Kidney epithelial cell (primary cell): ENCODE data around the gene GUK1. TPM values are rescaled to one million over a fixed set of nuclear protein-coding genes. Genes with fewer than 3 reads are reported as not detected.
"Not testable (repeated sequence)": the region's sequence is repeated elsewhere in the genome, so short reads cannot be mapped to it uniquely, and the experiment has no call there.

Experiments
- DNase-seq: peaks from one replicate; pipeline ENCODE4 v3.0.0-alpha.2; 2010; ENCODE audit warnings: low read depth
- H3K27me3 ChIP-seq: 2 replicates; pipeline ENCODE4 v1.6.0; 2011; ENCODE audit warnings: low read length; ENCODE audit not compliant: control insufficient read depth, insufficient read depth
- H3K36me3 ChIP-seq: 2 replicates; pipeline ENCODE4 v1.5.1; 2011; ENCODE audit warnings: low read length; ENCODE audit not compliant: control insufficient read depth, insufficient read depth
- H3K4me3 ChIP-seq: 2 replicates; pipeline ENCODE4 v1.5.1; 2011; ENCODE audit warnings: low read depth, mild to moderate bottlenecking, control low read depth, low read length
- CTCF ChIP-seq: IDR thresholded peaks from 2 replicates; pipeline ENCODE4 v1.5.1; 2011; ENCODE audit warnings: mild to moderate bottlenecking, moderate library complexity, low read length, control low read depth, inconsistent platforms; ENCODE audit not compliant: insufficient read depth, poor library complexity, severe bottlenecking
- total RNA-seq: library from RNA; depleted of rRNA; stranded (reverse); fragments of >200 nt; gene quantifications from 2 replicates; pipeline ENCODE4 v1.2.3, GENCODE V29; 2015

Gene GUK1
- total RNA-seq, 1 donor from 2014 or later = 302 TPM

- Histone ChIP-seq H3K4me3 (no peak overlapping the region), H3K27me3 (no peaks in the 10 kb centered on the region), H3K36me3 (no peaks in the 10 kb centered on the region)
- DNase-seq = no peak
- no peak for TF ChIP-seq CTCF
Measured at GRCh38 chr1:228182296-228183030, 42.4 kb downstream of the GUK1 start.

- Histone ChIP-seq H3K36me3 (no peaks in the 10 kb centered on the region), H3K4me3 (no peak overlapping the region), H3K27me3 (no peaks in the 10 kb centered on the region)
- DNase-seq = no peak
- TF ChIP-seq CTCF = no peak
Measured at GRCh38 chr1:228184152-228184551, 44.1 kb downstream of the GUK1 start.

GRCh38 chr1:228185641-228185965, 45.5 kb downstream of the GUK1 start:
- H3K27me3 ChIP-seq = no peaks in the 10 kb centered on the region
- H3K4me3 ChIP-seq = no peak overlapping the region
- no peak for DNase-seq
- no peak for TF ChIP-seq CTCF
- H3K36me3 ChIP-seq = no peaks in the 10 kb centered on the region

GRCh38 chr1:228188249-228188648, 48.2 kb downstream of the GUK1 start:
- H3K27me3 ChIP-seq, DNase-seq, H3K36me3 ChIP-seq, H3K4me3 ChIP-seq: not testable (repeated sequence)

- no peak for DNase-seq
- Histone ChIP-seq H3K27me3 (no peaks in the 10 kb centered on the region), H3K4me3 (no peak overlapping the region), H3K36me3 (no peaks in the 10 kb centered on the region)
- TF ChIP-seq CTCF = no peak
Measured at GRCh38 chr1:228190182-228190581, 50.1 kb downstream of the GUK1 start.

GRCh38 chr1:228190778-228191177, 50.7 kb downstream of the GUK1 start:
- no peaks in the 10 kb centered on the region for H3K27me3 ChIP-seq
- TF ChIP-seq CTCF = no peak
- H3K36me3 ChIP-seq = no peaks in the 10 kb centered on the region
- DNase-seq = no peak
- no peak overlapping the region for H3K4me3 ChIP-seq
